ENCODE measurements around the gene NYAP2.

DNA sequence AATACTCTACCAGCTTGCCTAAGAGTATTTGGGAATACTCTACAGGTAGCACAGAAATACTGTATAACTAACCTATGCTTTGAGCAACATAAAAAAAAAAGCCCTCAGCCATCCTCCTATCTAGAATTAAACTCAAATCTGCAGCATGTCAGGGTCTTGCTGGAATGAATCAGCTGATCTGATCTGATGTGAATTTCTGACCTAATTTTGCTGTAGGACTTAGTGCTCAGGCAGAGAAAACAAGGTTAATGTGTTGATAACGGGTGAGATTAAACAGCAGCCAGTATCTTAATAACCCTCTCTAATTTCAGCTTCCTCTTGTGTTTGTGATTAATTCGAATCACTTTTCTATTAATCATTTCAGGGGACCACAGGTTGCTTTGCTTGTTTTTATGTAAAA is 16.3 kb downstream of the NYAP2 start:
- TF ChIP-seq TARDBP (IDR thresholded peaks at IDR 0.05) (no peak), HDGF (IDR thresholded peaks at IDR 0.05; ENCODE audit: borderline replicate concordance) (no peak), ZNF384 (IDR thresholded peaks at IDR 0.05) (no peak)

All from HEK293T (cell line).